Measurements from ENCODE around the gene PLA2G4A.

Gene PLA2G4A

GRCh38 chr1:186974774-186975181 is 146.0 kb downstream of the PLA2G4A start:
- in situ Hi-C loops (cut with MboI; ENCODE audit: low sequenced_read_pairs): no loop called here

GRCh38 chr1:186975220-186975619 is 146.5 kb downstream of the PLA2G4A start:
- in situ Hi-C loops (cut with MboI; ENCODE audit: low sequenced_read_pairs): no loop called here

GRCh38 chr1:186976700-186977099 is 148.0 kb downstream of the PLA2G4A start:
- in situ Hi-C loops (cut with MboI; ENCODE audit: low sequenced_read_pairs): no loop called here

DNA sequence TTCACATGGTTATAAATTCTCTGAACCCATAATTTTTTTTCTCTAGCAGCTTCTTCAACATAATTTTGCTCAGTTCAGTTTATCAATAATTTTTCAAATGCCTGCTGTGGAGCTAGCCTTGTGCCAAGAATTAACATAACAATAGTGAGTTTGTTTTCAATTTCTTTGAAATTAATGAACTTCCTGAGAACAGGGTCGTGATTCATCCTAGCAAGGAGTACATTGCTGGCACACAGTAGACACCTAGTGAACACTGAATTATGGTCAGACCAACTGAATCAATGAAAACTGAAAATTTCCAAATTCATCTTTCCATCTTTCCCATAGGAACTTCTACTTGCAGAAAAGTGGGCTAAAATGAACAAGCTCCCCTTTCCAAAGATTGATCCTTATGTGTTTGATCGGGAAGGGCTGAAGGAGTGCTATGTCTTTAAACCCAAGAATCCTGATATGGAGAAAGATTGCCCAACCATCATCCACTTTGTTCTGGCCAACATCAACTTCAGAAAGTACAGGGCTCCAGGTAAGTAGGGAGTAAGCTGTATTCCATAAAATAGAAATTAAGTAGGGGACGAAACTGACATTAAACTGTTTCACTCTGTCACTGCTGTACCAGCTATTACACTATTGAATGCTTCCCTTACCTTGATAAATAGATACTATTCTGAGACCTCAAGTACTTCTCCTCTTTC is 148.7 kb downstream of the PLA2G4A start:
- in situ Hi-C loops (cut with MboI; ENCODE audit: low sequenced_read_pairs): no loop called here

GRCh38 chr1:186978596-186979556 is 150.1 kb downstream of the PLA2G4A start:
- in situ Hi-C loops (cut with MboI; ENCODE audit: low sequenced_read_pairs): no loop called here

- in situ Hi-C loops (cut with MboI; ENCODE audit: low sequenced_read_pairs): loop anchor here (10.0 kb wide), 1 partner anchor 376 kb away; no protein-coding TSS in a partner anchor
Measured at GRCh38 chr1:186980400-186980799, 151.7 kb downstream of the PLA2G4A start.

GRCh38 chr1:186982116-186982515 is 153.4 kb downstream of the PLA2G4A start:
- in situ Hi-C loops (cut with MboI; ENCODE audit: low sequenced_read_pairs): loop anchor here (10.0 kb wide), 1 partner anchor 377 kb away; no protein-coding TSS in a partner anchor

- in situ Hi-C loops (cut with MboI; ENCODE audit: low sequenced_read_pairs): loop anchor here (10.0 kb wide), 1 partner anchor 379 kb away; no protein-coding TSS in a partner anchor
Measured at GRCh38 chr1:186983327-186983726, 154.6 kb downstream of the PLA2G4A start.

DNA sequence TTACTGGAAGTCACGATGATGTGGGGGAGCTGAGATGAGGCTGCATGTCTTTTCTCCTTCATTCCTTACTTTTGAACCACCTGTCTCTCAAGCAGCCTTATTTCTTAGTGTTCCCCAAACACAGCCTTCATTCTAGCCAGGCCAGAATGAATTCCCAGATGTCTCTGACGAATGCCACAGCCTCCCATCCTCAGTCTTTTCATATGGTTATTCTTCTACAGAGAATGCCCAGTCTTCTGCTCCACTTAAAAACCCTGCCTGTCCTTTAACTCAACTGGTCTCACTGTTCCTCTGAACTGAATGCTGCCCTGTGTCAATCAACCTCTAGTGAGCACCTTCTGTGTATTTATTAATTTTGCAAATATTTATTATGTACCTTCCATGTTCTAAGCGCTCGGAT is 156.2 kb downstream of the PLA2G4A start:
- in situ Hi-C loops (cut with MboI; ENCODE audit: low sequenced_read_pairs): loop anchor here (10.0 kb wide), 1 partner anchor 380 kb away; no protein-coding TSS in a partner anchor

DNA sequence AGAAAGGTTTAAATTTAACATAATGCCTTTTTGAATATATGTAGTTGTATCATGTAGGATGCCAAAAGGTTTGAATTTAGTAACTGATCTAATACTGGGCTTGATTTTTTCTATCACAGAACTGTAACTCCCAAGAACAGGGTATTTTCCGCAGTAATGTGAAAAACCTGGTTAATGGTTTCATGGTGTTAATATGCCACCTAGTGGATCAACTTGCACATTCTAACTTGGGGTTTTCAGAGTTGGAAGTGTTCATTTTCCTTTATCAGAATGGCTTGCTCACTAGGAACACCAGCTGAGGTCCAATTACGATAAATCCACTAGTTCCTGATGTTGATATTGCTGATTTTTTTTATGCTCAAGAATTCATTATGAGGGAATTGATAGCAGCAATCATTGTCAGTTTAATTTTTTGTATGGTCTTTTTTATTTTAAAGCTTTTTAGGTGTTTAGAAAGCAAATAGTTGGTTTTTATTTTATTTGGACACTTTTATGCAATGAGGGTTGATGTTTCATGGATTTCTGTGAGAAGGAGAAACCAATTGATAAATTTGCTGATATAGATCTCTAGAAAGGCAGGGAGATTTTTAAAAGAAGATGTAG is 157.2 kb downstream of the PLA2G4A start:
- in situ Hi-C loops (cut with MboI; ENCODE audit: low sequenced_read_pairs): loop anchor here (10.0 kb wide), 1 partner anchor 381 kb away; no protein-coding TSS in a partner anchor

DNA sequence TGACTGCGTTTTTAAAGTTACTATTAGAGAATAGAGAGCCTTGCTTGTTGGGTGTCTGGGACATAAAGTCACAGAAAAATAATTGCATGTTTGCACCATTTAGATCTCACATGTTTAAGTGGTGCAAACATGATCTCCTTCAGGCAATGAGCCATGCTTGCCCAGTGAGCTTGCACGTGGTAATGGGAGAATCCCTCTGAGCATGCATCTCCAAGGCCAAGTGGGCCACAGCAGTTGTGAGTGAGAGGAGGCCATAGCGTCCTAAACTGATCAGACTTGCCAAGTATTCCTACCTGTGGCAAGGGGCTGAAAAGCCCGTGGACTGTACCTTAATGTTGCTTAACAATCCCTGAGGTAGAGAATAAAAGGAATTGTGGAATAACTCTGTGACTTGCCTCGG is 158.3 kb downstream of the PLA2G4A start:
- in situ Hi-C loops (cut with MboI; ENCODE audit: low sequenced_read_pairs): loop anchor here (10.0 kb wide), 1 partner anchor 382 kb away; no protein-coding TSS in a partner anchor

GRCh38 chr1:186987769-186988168 is 159.0 kb downstream of the PLA2G4A start:
- in situ Hi-C loops (cut with MboI; ENCODE audit: low sequenced_read_pairs): loop anchor here (10.0 kb wide), 1 partner anchor 383 kb away; no protein-coding TSS in a partner anchor

GRCh38 chr1:186993996-186994395 is 165.2 kb downstream of the PLA2G4A start:
- in situ Hi-C loops (cut with MboI; ENCODE audit: low sequenced_read_pairs): loop anchor here (10.0 kb wide), 1 partner anchor 509 kb away; no protein-coding TSS in a partner anchor

GRCh38 chr1:186994897-186995296 is 166.1 kb downstream of the PLA2G4A start:
- in situ Hi-C loops (cut with MboI; ENCODE audit: low sequenced_read_pairs): loop anchor here (10.0 kb wide), 1 partner anchor 510 kb away; no protein-coding TSS in a partner anchor

- in situ Hi-C loops (cut with MboI; ENCODE audit: low sequenced_read_pairs): loop anchor here (10.0 kb wide), 1 partner anchor 512 kb away; no protein-coding TSS in a partner anchor
Measured at GRCh38 chr1:186996816-186997215, 168.1 kb downstream of the PLA2G4A start.

DNA sequence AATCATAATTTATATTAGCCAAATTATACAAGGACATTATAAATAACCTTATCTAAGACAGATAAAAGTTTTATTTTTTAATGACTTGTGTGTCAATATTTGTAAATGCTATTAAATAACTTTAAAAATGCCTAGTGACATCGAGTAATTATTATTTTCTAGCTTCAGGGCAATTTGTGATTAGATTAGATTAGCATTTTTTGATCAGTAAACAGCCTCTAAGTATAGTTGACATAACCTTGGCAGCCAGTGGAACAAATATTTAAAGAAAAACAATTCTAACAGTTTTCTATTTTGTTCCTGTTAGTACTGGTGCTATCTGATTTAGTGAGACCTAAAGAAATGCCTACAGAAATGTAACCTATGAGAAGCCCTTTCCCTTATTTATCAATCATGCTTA is 169.1 kb downstream of the PLA2G4A start:
- in situ Hi-C loops (cut with MboI; ENCODE audit: low sequenced_read_pairs): loop anchor here (10.0 kb wide), 1 partner anchor 513 kb away; no protein-coding TSS in a partner anchor

- in situ Hi-C loops (cut with MboI; ENCODE audit: low sequenced_read_pairs): loop anchor here (10.0 kb wide), 1 partner anchor 515 kb away; no protein-coding TSS in a partner anchor
Measured at GRCh38 chr1:186999506-186999905, 170.8 kb downstream of the PLA2G4A start.

DNA sequence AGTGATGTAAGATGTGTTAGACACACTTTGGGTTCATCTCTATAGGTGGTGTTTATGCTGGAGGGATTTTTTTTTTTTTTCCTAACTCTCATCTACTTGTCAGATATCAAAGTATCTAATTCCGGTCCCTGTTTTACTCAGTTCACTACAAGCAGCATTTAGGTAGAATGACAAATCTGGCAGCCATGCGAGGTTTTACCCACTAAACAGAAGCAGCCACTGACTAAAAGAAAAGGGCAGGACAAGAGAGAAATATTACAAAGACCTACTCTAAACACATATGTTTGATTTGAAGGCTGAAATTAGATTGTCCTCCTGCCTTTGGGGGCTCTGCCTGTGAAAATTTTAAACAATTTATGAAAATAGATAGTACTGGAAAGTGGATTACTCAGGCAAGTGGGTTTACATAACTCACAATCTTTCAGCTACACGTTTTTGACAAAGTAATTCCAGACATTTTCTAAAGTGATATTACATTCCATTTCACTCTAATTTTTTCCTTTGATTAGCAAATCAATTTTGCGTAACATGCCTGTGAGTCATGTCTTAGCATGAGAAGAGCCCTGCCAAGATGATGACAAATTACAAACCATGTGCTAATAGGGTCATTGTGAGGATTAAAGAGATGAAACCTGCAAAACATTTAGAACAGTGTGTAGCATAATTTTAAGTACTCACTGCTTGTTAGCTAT is 172.6 kb downstream of the PLA2G4A start:
- in situ Hi-C loops (cut with MboI; ENCODE audit: low sequenced_read_pairs): no loop called here

DNA sequence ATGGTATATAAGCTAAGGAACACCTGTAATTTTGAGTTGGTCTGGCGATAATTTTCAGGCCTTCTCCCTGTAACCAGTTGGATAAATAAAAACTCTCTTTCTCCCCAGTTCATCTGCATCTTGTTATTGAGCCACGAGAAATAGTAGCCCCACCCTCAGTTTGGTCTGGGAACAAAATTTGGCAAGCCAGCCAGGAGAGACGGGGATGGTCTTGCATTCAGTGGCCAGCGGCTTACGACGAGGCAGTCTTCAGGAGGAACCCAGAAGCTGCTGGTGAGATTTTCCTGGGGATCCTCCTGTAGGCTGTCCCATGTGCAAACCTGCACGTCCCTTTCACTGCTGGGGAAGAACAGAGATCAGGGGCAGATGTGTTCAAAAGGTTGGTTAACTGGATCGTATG is 174.6 kb downstream of the PLA2G4A start:
- in situ Hi-C loops (cut with MboI; ENCODE audit: low sequenced_read_pairs): no loop called here

- in situ Hi-C loops (cut with MboI; ENCODE audit: low sequenced_read_pairs): no loop called here
Measured at GRCh38 chr1:187006896-187007295, 178.1 kb downstream of the PLA2G4A start.

All from HL-60/S4 (cell line).